GM12878 (cell line): Measurements from ENCODE around the gene EFNA2. TPM values are rescaled to one million over a fixed set of nuclear protein-coding genes. Genes with fewer than 3 reads are reported as not detected.

Experiments
- CEBPB ChIP-seq, 2 experiments: fragments of 150-350 bp in 1 of 2; IDR thresholded peaks; 2 replicates each; pipeline ENCODE4 v1.6.1; 2012 to 2014; ENCODE audit warnings: low read depth in 2 of 2, low read length in 2 of 2, borderline replicate concordance in 1 of 2, inconsistent platforms in 1 of 2
- CHD2 ChIP-seq: IDR thresholded peaks from 2 replicates; pipeline ENCODE4 v1.6.1; 2011; ENCODE audit warnings: low read depth, low read length, improper control_type of control experiment, borderline replicate concordance
- CHD4 ChIP-seq: fragments of 200-600 bp; sonication (generic); IDR thresholded peaks from 2 replicates; pipeline ENCODE4 v1.6.1; 2016; ENCODE audit warnings: mild to moderate bottlenecking
- EGR1 ChIP-seq, 2 experiments: IDR thresholded peaks; 1 replicate in 1 of 2; 2 replicates in 1 of 2; pipeline ENCODE4 v1.6.1; 2011 to 2012; ENCODE audit warnings: low read depth in 2 of 2, low read length in 2 of 2, borderline replicate concordance in 1 of 2, mild to moderate bottlenecking in 1 of 2, moderate library complexity in 1 of 2
- HSF1 ChIP-seq: fragments of 150-350 bp; IDR thresholded peaks from 2 replicates; pipeline ENCODE4 v1.6.1; 2014; ENCODE audit warnings: mild to moderate bottlenecking, low read depth, low read length
- JUND ChIP-seq: IDR thresholded peaks from 2 replicates; pipeline ENCODE4 v1.6.1; 2012; ENCODE audit warnings: low read depth, mild to moderate bottlenecking, low read length, improper control_type of control experiment, moderate library complexity
- NR2F1 ChIP-seq: fragments of 450-650 bp; conservative IDR thresholded peaks from 2 replicates; pipeline ENCODE4 v1.6.1; 2017; ENCODE audit warnings: mild to moderate bottlenecking
- REST ChIP-seq: IDR thresholded peaks from 2 replicates; pipeline ENCODE4 v1.6.1; 2012; ENCODE audit warnings: mild to moderate bottlenecking, low read depth, low read length
- ZBED1 ChIP-seq: IDR thresholded peaks from 2 replicates; pipeline ENCODE4 v1.6.1; 2016; ENCODE audit warnings: borderline replicate concordance
- ZBTB4 ChIP-seq: fragments of 450-650 bp; formaldehyde crosslinking; IDR thresholded peaks from 2 replicates; pipeline ENCODE4 v1.4.0; 2022; ENCODE audit warnings: mild to moderate bottlenecking, moderate library complexity
- ZNF207 ChIP-seq: fragments of 450-650 bp; IDR thresholded peaks from 2 replicates; pipeline ENCODE4 v1.6.1; 2014; ENCODE audit warnings: antibody characterized with exemption, mild to moderate bottlenecking, borderline replicate concordance
- ZNF384 ChIP-seq: IDR thresholded peaks from 2 replicates; pipeline ENCODE4 v1.6.1; 2012; ENCODE audit warnings: low read depth, mild to moderate bottlenecking, low read length, improper control_type of control experiment, borderline replicate concordance
- ZNF687 ChIP-seq: fragments of 450-650 bp; IDR thresholded peaks from 2 replicates; pipeline ENCODE4 v1.6.1; 2017; ENCODE audit warnings: mild to moderate bottlenecking, moderate library complexity
- polyA plus RNA-seq, 11 experiments: library from polyadenylated mRNA; depleted of rRNA in 4 of 11; unstranded in 6 of 11; stranded (reverse) in 5 of 11; fragments of >200 nt; fragmentation: Nextera tagmentation in 4 of 11; fragmentation: Illumina TruSeq in 1 of 11; extraction: Ambion mirVana in 4 of 11; extraction: Trizol in 1 of 11; gene quantifications; 1 replicate in 1 of 11; 2 replicates in 10 of 11; pipeline versions ENCODE4 v1.2.1 to v1.2.3, GENCODE V29; 2011 to 2016; ENCODE audit warnings: inconsistent platforms in 2 of 11, missing spikeins in 2 of 11, low read depth in 1 of 11
- total RNA-seq, 4 experiments: library from RNA; depleted of rRNA in 3 of 4; stranded (reverse); fragments of >200 nt in 3 of 4; fragmentation: Illumina TruSeq in 1 of 4; extraction: Trizol in 1 of 4; gene quantifications; 2 replicates each; pipeline versions ENCODE4 v1.2.1 to v1.2.3, GENCODE V29; 2013 to 2021

EFNA2 gene
- total and polyA plus RNA-seq, 10 of the 15 experiments (the other 5 are each of a cell fraction or from before 2014, with no cell fraction given) = not detected

- TF ChIP-seq ZBED1 (no peak), HSF1 (no peak), ZNF207 (no peak; the same call in 1 of the 2 replicates), CHD2 (peak; percentile 16; the same call in 1 of the 2 replicates), CEBPB (IDR thresholded peaks at IDR 0.05; ENCODE audit: borderline replicate concordance in 1 of 2, low read depth in 2 of 2, low read length in 2 of 2) (no peak), ZNF687 (peak; percentile 87; the same call in 1 of the 2 replicates), NR2F1 (peak; percentile 48), JUND (0 out of 2 replicates have a peak, but pooled peaks have one; percentile 40), CHD4 (no peak), ZNF384 (no peak), EGR1 (IDR thresholded peaks at IDR 0.05; ENCODE audit: borderline replicate concordance in 1 of 2, low read depth in 2 of 2, low read length in 2 of 2) (peak in 1 of 2 experiments; percentile 76; a peak in 2 of 3 replicates), REST (no peak), ZBTB4 (CRISPR knock-in tag) (no peak)
These were observed 16.0 kb upstream of the EFNA2 start (continued) for GRCh38 chr19:1269478-1270212.
